Fibroblast of lung (primary cell): ENCODE measurements around the gene PKP3.

ENCODE experiments used
- CTCF ChIP-seq, 2 donors: IDR thresholded peaks in 1 of 2; conservative IDR thresholded peaks in 1 of 2; 1 replicate in 1 of 2; 2 replicates in 1 of 2; pipeline ENCODE4 v1.5.1; 2011 to 2012; ENCODE audit warnings: low read length in 2 of 2, control low read depth in 1 of 2, inconsistent platforms in 1 of 2, low read depth in 1 of 2, mild to moderate bottlenecking in 1 of 2
- EZH2 ChIP-seq: IDR thresholded peaks from 2 replicates; pipeline ENCODE4 v1.5.1; 2012; ENCODE audit warnings: low read length, control low read depth, mild to moderate bottlenecking; ENCODE audit errors: missing control alignments

GRCh38 chr11:420911-421321, 26.9 kb downstream of the PKP3 start:
- TF ChIP-seq CTCF (conservative IDR thresholded peaks at IDR 0.05 in 1 of 2, IDR thresholded peaks at IDR 0.05 in 1 of 2; ENCODE audit: low read depth in 1 of 2, low read length in 2 of 2) (no peak), EZH2 (no peak)
